GM12892 (cell line): ENCODE data around the gene MAPK8IP3.

ENCODE experiments used
- POLR2A ChIP-seq: IDR thresholded peaks from 2 replicates; pipeline ENCODE4 v1.6.1; 2011; ENCODE audit warnings: low read depth, low read length, control low read depth
- POLR2AphosphoS5 ChIP-seq: IDR thresholded peaks from 2 replicates; pipeline ENCODE4 v1.6.1; 2011; ENCODE audit warnings: low read depth, low read length, control low read depth
- TAF1 ChIP-seq: IDR thresholded peaks from 2 replicates; pipeline ENCODE4 v1.6.1; 2011; ENCODE audit warnings: low read depth, mild to moderate bottlenecking, control low read depth, low read length, borderline replicate concordance

DNA sequence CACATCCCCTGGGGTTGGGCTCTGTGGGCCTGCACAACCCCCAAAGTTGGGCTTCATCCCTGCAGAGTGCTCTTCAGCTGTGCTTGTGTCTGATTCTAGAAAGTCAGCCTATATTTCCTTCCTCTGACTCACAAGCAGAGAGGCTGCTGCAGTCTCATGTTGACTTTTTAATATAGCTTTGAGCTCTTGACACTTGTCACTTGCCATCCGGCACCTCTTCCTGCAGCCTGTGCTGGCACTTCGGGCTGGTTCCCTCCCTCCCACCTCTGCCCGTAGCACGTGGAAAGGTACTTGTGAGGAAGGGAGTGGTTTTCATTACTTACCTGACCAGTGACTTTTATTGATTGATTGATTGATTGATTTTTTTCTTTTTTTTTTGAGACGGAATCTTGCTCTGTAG lies 47.0 kb upstream of the MAPK8IP3 start:
- TF ChIP-seq POLR2AphosphoS5 (no peak), POLR2A (no peak), TAF1 (no peak)
